ENCODE measurements around the gene GNMT.
"Not testable (repeated sequence)": the region's sequence is repeated elsewhere in the genome, so short reads cannot be mapped to it uniquely, and the experiment has no call there.

Gene GNMT

DNA sequence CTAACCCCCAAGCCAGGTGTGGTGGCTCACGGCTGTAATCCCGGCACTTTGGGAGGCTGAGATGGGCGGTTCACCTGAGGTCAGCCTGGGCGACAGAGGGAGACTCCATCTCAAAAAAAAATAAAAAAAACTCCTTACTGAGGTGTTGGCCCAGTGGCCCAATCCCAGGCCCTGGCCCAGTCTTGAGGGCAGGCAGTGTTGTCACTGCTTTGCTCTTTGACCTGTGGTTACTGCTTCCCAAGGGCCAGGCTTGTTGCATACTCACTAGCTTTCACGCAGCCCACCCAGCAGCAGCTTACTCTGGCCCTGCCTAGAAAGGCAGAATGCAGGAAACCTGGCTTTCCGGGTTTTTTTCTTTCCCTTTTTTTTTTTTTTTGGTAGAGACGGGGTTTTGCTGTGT is 18.1 kb upstream of the GNMT start:
- no peak for DNase-seq

DNA sequence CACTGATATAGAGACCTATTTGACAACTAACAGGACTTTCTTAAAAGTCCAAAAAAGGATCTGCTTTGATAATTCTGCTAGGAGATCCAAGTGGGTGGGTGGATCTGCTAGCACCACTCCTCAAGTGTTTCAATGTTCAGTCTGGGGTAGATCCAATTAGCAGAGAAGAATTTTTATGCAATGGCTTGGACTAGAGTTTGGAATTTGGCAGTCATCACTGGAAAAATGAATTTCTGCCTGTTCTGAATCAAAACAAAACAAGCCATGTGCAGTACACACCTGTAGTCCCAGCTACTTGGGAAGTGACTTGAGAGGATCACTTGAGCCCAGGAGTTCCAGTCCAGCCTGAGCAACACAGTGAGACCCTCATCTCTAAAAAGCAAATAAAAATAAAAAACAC is 12.6 kb upstream of the GNMT start:
- DNase-seq, result no peak

DNA sequence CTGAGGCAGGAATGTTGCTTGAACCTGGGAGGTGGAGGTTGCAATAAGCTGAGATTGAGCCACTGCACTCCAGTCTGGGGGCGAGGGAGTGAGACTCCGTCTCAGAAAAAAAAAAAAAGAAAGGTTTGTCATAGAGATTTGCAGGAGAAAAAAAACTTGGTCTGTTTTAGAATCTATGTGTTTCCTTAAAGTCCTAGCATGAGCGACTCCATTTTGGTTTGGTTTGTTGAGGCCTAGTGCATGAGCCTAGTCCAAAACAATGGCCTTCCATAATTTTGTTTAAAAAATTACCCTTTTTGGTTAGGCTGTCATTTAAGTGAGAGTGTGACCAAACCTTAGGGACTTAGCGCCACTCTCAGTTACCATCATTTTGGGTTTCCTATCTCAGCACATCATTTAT is 8.2 kb upstream of the GNMT start:
- DNase-seq, result no peak

DNA sequence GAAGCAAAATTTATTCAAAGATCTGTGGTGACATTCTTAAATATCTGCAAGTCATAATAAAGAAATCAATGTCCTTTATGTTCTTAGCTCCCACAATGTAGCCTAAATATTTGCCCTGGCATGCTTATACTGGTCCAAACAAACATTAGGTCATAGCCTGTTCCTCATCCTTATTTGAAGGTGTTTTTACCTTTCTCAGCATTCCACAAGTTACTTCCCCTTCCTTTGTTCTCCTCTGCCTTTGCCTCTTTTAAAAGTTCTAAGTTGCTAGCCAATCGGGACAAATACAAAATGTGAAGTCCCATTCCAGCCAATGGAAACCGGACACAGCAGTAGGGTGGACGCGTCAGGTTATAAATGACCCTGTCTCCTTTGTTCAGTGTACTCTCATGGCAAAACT is 6.1 kb upstream of the GNMT start:
- not testable (repeated sequence) for DNase-seq

DNA sequence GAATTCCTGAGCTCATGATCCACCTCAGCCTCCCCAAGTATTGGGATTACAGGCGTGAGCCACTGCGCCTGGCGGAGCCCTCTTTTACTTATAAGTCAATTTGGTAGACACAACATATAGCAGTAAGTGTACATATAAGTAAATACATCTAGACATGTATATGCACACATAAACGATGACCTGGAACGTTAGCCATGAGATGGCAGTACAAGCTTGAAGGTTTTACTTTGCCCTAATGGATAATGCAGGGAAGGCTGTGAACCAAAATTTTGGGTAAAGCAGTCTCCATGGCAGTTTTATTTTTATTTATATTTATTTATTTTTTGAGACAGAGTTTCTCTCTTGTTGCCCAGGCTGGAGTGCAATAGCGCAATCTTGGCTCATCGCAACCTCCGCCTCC is 2.4 kb upstream of the GNMT start:
- no peak for DNase-seq

DNA sequence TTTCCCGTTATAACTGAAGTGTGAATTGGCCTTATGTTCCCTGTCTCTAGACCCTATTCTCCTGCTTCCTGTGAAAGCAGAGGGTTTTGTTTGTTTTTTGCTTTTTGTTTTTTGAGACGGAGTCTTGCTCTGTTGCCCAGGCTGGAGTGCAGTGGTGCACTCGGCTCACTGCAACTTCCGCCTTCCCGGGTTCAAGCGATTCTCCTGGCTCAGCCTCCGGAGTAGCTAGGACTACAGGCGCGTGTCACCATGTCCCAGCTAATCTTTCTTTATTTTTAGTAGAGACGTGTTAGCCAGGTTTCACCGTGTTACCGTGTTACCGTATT is 674 bp upstream of the GNMT start:
- DNase-seq, result no peak

DNA sequence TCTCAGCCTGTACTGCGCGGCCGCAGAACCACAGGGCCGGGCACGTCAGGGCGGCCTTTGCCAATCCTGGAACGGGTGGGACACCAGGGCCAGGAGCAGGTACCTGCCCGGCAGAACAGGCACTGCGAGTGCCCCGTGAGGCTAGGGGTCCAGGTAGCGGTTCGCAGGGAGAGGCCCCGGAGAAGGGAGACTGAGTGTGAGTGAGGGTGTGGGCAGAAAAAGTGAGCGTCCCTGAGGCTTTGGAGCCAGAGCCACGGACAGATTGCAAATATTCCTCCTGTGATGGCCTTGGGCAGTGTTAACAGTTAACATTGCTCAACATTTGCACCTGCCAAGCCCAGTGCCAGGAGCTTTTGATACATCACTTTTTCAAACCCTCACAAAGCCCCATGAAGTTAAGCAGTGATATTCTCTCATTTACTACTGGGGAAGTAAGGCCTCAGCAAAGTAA is 491 bp downstream of the GNMT start:
- DNase-seq, result no peak

DNA sequence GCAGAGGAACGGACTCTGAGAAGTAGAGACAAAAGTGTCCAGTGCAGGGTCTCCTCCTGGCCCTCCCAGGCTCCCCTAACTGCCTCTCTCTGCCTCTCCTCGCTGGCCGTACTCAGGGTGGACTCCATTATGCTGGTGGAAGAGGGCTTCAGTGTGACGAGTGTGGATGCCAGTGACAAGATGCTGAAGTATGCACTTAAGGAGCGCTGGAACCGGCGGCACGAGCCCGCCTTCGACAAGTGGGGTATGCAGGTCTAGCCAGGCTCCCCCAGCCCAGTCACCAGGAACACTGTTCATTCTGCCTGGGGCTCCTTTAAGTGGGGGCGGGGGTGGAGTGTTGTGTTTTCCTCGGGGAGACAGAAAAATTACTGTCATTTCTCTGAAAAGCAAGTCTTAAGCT is 1.5 kb downstream of the GNMT start:
- DNase-seq, result no peak

DNA sequence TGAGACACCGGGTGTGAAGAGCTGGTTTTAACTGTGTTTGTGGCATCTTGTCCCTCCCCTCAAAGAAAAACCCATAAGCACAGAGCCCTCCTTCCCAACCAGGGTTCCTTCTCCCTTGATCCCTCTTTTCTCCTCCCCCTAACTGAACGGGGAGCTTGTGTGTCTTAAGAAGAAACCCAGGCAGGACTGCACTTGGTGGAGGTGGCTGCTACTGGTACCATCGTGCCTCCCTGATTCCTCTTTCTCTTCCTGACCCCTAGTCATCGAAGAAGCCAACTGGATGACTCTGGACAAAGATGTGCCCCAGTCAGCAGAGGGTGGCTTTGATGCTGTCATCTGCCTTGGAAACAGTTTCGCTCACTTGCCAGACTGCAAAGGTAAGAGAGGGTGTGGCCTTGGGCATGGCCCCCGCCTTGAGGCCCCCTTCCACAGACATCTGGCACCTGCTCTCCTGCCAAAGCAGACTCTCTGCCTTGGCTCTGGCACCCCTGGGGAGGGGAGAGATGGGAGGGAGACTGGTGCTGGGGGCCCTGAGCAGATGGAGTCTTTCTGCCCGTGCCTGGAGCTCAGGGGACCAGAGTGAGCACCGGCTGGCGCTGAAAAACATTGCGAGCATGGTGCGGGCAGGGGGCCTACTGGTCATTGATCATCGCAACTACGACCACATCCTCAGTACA is 2.1 kb downstream of the GNMT start:
- DNase-seq, result no peak

DNA sequence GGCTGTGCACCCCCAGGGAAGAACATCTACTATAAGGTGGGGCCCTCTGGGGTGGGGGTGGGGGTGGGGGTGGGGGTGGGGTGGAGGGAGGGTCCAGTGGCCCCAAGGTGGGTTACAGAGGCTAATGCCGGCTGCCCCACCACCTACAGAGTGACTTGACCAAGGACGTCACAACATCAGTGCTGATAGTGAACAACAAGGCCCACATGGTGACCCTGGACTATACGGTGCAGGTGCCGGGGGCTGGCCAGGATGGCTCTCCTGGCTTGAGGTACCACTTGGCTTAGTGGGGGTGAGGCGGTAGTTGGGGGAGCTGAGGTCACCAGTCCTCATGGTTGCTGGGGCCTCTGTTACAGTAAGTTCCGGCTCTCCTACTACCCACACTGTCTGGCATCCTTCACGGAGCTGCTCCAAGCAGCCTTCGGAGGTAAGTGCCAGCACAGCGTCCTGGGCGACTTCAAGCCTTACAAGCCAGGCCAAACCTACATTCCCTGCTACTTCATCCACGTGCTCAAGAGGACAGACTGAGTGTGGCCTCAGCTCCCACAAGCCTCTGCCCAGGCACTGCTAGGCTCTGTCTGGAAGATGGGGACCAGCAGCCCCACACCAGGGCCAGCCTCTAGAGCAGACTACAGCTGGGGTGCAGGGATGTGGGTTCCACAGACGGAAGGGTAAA is 2.8 kb downstream of the GNMT start:
- no peak for DNase-seq

DNA sequence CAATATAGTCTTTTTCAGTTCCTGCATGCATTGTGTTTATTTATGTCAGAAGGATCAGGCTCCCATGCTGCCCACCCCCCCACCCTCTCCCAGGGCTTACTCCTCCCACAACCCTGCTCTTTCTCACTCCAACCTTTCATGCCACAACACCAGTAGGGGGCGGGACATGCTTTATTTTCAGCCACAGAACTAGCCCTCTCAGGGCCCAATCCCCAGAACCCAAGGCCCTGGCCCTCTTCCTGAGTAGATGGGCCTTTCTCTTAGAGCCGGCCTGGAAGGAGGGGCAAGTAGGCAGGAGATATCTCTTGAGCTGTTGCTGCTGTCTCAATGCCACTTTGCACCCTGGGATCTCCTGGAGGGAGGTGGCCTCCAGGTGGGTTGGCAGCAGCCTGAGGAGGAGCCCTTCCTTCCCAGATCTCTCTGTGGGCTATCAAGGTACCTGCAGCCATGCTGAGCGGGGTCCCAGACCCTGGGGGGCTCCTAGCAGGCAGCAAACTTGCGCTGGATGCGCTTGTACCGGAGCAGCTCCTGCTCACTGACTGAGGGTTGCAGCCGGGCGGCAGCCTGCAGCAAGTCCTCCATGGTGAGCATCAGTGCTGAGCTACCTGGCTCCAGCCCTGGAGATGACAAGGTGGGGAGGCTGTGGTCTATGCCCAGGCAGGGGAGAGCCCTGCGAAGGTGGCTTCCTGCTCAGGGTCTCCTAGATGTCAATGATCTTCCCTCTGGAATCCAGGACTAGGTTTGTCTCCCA is 3.5 kb downstream of the GNMT start:
- no peak for DNase-seq

DNA sequence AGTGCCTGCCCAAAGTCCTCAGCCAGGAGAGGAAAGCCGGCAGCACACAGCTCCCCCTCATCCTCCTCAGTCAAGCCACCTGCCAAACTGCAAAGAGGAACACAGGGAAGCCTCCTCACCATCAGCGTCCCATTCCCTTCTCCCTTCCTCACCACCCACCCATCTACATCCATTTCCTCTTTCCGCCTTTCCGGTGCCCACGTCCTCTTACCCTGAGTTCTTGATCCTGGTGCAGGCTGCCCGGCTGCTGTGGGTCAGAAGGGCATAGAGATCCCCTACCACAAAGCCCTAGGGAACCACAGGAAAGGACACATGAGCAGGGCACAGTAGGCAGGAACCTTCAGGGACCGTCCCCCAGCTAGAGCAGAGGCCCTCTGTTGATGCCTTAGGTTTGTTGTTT is 6.0 kb downstream of the GNMT start:
- no peak for DNase-seq

DNA sequence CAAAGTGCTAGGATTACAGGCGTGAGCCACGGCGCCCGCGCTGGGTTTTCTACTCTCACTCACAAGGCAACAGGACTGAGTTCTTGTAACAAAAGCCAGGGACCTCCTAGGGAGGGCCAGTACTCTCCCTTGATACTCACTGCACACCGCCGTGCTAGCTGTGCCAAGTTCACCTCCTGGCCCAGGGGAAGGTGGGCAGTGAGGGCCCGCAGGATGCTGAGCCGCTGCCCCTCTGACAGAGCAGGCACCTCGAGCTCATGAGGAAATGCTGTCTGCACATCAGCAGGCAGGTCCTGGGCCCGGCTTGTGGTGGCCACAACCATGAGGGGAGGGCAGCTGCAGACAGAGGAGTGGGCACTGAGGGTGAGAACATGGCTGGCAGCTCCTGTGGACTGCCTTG is 6.7 kb downstream of the GNMT start:
- DNase-seq, result no peak

DNA sequence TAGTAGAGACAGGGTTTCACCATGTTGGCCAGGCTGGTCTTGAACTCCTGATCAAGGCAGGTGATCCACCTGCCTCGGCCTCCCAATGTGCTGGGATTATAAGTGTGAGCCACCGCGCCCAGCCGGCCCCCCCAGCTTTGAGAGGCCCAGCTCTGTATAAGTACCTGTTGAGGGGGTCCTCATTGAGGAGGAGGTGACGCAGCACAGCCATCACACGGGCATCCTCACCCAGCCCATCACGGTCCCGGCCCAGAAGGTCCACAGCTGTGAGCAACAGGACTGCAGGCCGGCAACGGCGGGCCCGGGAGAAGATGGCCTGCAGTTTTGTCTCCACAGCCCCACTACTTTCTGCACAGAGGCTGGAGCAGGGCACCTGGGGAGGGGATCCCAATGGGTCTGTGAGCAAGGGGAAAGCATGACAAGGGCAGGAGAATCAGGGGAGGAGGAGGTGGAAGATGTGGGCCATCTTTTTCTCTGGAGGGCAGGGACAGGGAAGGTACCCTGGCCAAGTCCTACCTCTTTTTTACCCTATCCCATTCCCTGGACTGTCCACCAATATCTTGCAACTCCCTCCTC is 7.7 kb downstream of the GNMT start:
- DNase-seq, result no peak

DNA sequence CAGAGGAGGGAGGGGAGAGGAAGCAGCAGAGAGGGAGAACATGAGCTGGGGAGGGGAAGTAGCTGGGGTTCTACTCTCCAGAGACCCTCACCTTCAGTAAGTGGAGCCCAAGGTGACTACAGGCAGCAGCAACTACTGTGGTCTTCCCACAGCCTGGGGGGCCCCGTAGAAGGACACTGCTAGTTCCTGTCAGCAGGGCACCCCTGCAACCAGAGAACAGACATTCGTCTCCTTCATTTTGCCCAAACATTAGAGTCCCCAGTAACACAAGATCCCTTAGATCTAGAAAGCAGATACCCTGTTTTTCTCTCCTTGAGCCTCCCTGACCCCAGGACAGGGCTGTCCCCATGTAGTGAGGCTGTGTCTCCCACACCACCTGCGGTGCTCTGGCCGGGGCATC is 8.2 kb downstream of the GNMT start:
- DNase-seq, result no peak

DNA sequence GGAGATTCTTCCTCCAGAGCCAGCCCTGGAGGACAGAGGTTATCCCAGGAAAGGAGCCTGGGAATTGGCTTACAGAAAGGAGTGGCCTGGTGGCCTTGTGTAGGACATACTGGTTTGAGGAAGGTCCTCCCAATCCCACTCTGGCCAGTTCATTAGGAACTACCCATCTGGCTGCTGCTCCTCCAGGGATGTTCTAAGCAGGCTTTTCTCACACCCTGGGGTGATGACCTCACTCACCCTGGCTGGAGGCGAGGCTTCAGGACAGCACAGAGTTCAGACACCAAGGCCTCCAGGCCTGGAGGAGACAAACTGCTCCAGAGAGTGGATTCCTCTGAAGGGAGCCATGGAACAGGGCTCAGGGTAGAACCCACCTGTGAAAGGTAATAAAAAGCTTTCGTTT is 8.9 kb downstream of the GNMT start:
- no peak for DNase-seq

DNA sequence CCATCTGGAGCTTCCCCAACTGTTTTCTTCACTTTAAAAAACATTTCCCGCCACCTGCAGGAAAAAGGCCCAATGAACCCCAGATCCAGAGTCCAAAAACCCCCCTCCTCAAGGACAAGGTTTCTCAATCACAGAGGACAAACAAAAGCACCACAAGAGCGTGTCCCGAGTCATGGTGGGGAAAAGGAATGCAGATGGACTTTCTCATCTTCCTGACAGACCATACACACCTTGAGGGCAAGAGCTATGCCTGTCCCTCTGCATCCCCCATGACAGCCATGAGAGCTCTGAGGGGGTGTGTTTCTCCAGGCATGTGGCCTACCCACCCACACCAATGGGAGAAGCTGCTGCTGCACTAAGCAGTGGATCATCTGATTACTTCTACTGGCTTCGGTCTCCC is 9.4 kb downstream of the GNMT start:
- no peak for DNase-seq

DNA sequence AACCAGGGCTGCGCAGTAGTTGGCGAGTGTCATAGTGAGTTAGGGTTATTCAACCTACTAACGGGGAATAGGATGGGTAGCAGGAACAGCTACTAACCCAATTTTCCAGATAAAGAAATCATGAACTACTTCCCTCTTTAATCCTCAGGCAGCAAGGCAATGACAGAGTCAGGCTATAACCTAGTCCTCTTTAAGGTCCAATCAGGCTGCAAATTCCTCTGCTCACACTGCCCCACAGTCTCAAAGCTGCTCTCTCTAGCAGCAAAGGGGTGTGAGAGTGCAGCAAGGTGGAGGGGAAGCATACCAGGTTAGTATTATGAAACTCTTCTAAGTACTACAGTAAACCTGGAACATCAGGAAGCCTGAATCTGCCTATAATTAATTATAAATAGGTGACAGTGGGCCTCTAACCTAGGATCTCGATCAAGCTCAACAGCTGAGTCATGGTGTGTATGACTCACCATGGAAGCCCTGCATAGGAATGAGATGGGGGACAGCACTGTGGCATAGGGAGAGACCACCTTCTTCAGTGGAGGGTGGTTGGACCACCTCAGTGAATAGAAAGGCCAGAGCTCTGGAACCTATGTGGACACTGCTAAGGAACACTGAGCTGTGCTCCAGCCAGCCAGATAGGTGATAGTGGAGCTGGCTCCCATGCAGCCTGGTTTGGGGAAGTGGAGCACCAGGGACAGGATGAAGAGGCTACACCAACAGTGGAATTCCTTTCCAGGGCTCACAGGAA is 10.5 kb downstream of the GNMT start:
- no peak for DNase-seq

DNA sequence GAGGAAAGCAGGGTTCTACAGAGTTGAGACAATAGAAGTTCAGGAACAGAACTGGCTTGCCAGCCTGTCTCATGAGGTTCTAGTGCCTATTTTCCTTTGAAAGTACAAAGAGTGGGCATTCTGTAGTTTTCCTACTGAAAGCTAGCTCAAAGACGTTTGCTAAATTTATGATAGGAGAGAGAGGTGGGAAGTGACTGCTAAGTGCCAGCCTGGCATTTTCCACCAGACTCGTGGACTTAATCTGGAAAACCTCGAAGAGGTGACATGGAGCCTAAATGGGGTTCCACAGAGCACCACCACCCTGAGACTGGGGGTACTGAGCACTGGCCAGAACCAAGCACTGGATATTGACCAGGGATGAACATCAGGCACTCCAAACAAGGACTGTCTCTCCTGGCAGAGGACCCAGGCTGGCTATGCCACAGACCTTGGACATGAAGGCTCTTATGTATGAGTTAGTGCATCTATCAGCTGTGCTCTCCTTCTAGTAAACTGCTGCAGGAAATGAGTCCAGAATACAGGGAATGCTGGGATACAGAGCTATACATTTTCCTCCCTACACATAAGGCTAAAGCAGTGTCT is 11.3 kb downstream of the GNMT start:
- DNase-seq, result no peak

DNA sequence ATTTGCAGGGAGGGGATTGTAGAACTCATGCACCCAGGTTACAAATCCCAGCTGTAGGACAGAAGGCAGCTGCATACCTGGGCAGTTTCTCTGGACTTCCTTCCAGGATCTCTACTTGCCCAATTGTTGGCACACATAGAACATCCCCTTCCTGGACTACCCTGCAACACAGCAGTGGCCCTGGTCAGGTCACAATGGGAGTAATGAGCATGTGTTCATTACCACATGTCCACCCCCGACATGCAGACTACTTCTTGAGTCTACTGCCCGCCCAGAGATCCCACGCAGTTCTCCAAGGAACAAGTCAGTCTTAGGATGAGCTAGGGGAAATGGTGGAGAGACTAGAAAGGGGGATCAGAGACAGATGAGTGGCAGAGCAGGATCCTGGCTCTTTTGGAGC is 13.4 kb downstream of the GNMT start:
- DNase-seq, result no peak

DNA sequence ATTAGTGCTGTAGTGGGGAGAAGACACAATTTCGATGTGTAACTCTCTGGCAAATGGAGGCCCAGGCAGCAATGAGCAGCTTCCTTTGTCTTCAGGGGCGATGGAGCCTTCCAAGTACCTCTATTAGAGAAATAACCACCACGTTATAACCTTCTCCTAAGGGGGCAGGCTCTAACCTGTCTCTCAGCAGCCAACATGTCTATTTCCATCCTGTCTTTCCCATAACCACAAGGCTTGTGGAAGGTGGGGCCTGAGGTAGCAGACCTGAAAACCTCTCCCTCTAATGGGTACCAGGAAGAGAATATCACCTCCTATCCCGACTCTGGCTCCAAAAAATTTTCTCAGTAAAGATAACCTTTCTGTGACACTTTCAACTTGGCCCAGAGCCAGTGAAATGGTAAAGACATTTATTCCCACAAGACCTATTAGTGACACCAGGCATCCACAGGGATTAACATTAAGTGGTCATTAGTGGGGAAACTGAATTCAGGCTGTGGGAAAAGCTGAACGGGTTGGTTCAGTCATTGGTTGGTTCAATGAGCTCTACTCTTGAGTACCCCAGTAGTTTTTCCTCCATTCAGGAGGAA is 14.5 kb downstream of the GNMT start:
- no peak for DNase-seq

DNA sequence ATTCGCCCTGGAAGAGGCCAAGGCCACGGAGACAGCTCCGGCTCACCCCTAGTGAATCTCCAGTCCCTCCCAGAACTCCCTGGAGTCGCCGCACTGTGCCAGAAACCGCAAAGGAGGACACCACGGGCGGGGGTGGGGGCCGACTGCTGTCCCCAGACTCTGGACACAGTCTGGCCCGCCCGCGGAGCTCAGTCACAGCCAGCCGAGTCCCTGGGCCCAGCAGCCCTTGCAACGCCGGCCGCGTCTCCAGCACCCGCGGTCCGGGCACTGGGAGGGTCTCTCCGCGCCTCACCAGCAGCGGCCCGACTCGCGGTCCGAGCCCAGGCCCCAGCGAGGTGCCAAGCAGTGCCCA is 17.9 kb downstream of the GNMT start:
- no peak for DNase-seq

All from NCI-H187 treated with DMSO at 0.1 percent for 48 hours (cell line).